Measurements from ENCODE around the gene REST. TPM values are rescaled to one million over a fixed set of nuclear protein-coding genes. Genes with fewer than 3 reads are reported as not detected.

Gene REST, protein sequence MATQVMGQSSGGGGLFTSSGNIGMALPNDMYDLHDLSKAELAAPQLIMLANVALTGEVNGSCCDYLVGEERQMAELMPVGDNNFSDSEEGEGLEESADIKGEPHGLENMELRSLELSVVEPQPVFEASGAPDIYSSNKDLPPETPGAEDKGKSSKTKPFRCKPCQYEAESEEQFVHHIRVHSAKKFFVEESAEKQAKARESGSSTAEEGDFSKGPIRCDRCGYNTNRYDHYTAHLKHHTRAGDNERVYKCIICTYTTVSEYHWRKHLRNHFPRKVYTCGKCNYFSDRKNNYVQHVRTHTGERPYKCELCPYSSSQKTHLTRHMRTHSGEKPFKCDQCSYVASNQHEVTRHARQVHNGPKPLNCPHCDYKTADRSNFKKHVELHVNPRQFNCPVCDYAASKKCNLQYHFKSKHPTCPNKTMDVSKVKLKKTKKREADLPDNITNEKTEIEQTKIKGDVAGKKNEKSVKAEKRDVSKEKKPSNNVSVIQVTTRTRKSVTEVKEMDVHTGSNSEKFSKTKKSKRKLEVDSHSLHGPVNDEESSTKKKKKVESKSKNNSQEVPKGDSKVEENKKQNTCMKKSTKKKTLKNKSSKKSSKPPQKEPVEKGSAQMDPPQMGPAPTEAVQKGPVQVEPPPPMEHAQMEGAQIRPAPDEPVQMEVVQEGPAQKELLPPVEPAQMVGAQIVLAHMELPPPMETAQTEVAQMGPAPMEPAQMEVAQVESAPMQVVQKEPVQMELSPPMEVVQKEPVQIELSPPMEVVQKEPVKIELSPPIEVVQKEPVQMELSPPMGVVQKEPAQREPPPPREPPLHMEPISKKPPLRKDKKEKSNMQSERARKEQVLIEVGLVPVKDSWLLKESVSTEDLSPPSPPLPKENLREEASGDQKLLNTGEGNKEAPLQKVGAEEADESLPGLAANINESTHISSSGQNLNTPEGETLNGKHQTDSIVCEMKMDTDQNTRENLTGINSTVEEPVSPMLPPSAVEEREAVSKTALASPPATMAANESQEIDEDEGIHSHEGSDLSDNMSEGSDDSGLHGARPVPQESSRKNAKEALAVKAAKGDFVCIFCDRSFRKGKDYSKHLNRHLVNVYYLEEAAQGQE
- total RNA-seq = 10 to 100 TPM; 88.2 to 92.2 TPM
- 27.2 TPM for polyA plus RNA-seq (2013, experiment 1 of 2)
- polyA plus RNA-seq (2013, experiment 2 of 2) = 31.7 TPM
- long read RNA-seq, experiment 1, partial matches to known transcripts = 0 of 22 reads
- long read RNA-seq, experiment 1, other reads (novel, unspliced or antisense) = 22 of 22 reads
- long read RNA-seq, experiment 2, full-length matches to known transcripts = 62 of 111 reads
- long read RNA-seq, experiment 2, partial matches to known transcripts = 7 of 111 reads
- long read RNA-seq, experiment 2, other reads (novel, unspliced or antisense) = 42 of 111 reads
- long read RNA-seq, experiment 3, full-length matches to known transcripts = 39 of 59 reads
- long read RNA-seq, experiment 3, partial matches to known transcripts = 0 of 59 reads
- long read RNA-seq, experiment 3, other reads (novel, unspliced or antisense) = 20 of 59 reads
- long read RNA-seq, experiment 4, full-length matches to known transcripts = 1 of 11 reads
- long read RNA-seq, experiment 4, partial matches to known transcripts = 3 of 11 reads
- long read RNA-seq, experiment 4, other reads (novel, unspliced or antisense) = 7 of 11 reads

DNA sequence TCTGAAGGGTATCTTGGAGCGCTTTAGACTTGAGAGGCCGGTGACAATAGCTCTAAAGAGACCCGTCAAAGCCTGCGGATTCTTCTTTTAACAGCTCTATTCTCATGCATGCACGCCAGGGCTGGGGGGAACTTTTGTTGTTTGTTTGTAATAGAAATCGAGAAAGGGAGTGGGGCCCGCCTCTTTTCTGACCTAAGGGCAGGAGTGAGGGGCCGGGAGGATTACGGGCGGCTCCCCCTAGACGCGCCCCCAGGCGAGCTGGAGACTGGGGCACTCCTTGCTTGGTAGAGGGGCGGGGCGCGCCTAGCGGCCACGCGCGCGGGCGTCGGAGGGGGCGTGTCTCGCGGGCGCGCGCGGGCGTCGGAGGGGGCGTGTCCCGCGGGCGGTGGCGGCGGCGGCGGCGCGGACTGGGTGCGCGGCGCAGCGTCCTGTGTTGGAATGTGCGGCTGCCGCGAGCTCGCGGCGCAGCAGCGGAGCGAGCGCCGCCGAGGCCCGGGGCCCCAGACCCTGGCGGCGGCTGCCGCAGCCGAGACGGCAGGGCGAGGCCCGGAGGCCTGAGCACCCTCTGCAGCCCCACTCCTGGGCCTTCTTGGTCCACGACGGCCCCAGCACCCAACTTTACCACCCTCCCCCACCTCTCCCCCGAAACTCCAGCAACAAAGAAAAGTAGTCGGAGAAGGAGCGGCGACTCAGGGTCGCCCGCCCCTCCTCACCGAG lies at the start of gene REST:
TSS of gene REST (plus strand) at position 412 of the 717 bp plus-strand sequence. CDS start 2,739 bp downstream, outside the sequence.
- Mint-ChIP-seq H3K4me3 (peak within 1 kb of the TSS; percentile 93), H3K27me3 (ENCODE audit: insufficient read depth) (peaks cover 7% of the 10 kb centered on the region), H3K27ac (peak within 1 kb of the TSS; percentile 90), H3K36me3 (ENCODE audit: low read depth) (peaks cover 16% of the 10 kb centered on the region), H3K9me3 (no peaks in the 10 kb centered on the region), H3K4me1 (peaks cover 29% of the 10 kb centered on the region)
- no peaks in the 10 kb centered on the region for H3K4me1 ChIP-seq (ENCODE audit: control insufficient read depth, insufficient read depth, low read length)
- H3K27ac ChIP-seq (ENCODE audit: low read depth, low read length) = peak within 1 kb of the TSS; percentile 92
- peak within 1 kb of the TSS; percentile 99 for H3K4me3 ChIP-seq (ENCODE audit: low read length)
- no peaks in the 10 kb centered on the region for H3K9me3 ChIP-seq (ENCODE audit: control insufficient read depth, low read length)
- TF ChIP-seq, protein P1, sequence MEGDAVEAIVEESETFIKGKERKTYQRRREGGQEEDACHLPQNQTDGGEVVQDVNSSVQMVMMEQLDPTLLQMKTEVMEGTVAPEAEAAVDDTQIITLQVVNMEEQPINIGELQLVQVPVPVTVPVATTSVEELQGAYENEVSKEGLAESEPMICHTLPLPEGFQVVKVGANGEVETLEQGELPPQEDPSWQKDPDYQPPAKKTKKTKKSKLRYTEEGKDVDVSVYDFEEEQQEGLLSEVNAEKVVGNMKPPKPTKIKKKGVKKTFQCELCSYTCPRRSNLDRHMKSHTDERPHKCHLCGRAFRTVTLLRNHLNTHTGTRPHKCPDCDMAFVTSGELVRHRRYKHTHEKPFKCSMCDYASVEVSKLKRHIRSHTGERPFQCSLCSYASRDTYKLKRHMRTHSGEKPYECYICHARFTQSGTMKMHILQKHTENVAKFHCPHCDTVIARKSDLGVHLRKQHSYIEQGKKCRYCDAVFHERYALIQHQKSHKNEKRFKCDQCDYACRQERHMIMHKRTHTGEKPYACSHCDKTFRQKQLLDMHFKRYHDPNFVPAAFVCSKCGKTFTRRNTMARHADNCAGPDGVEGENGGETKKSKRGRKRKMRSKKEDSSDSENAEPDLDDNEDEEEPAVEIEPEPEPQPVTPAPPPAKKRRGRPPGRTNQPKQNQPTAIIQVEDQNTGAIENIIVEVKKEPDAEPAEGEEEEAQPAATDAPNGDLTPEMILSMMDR (conservative IDR thresholded peaks at IDR 0.05) = no peak
- peaks cover 17% of the 10 kb centered on the region for H3K36me3 ChIP-seq (ENCODE audit: control insufficient read depth, insufficient read depth, low read length)
- peak within 1 kb of the TSS; percentile 94 for H3K9ac ChIP-seq (ENCODE audit: extremely low read depth, low read length, poor library complexity, severe bottlenecking)
- WGBS, 2 experiments (ENCODE audit: insufficient coverage in 1 of 2, insufficient read length in 1 of 2) = 0 to 4% methylated on average over 4 to 74 of the region's 74 CpGs
- peak; percentile 97 for DNase-seq
- H3K27me3 ChIP-seq (ENCODE audit: control insufficient read depth, insufficient read depth, low read length, poor library complexity, severe bottlenecking) = no peaks in the 10 kb centered on the region

DNA sequence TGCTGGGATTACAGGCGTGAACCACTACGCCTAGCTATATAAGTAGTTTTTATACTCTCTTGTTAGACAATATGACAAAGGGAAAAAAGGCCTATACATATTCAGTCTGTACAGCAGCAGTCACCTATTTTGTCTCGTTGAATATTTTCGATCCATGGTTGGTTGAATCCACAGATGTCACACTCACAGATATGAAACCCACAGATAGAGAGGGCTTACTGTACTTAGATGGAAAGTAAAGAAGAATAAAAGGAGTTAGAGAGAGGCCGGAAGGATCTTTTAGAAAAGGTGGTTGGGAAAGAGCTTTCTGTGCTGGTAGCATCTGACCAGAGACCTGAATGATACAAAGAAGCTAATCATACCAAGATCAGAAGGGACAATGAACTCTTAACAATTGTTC lies 47.9 kb upstream of the REST start:
- Histone ChIP-seq H3K4me3 (ENCODE audit: low read length) (no peak overlapping the region), H3K9me3 (ENCODE audit: control insufficient read depth, low read length) (no peaks in the 10 kb centered on the region), H3K27me3 (ENCODE audit: control insufficient read depth, insufficient read depth, low read length, poor library complexity, severe bottlenecking) (no peaks in the 10 kb centered on the region), H3K9ac (ENCODE audit: extremely low read depth, low read length, poor library complexity, severe bottlenecking) (no peak overlapping the region), H3K27ac (ENCODE audit: low read depth, low read length) (no peak overlapping the region), H3K36me3 (ENCODE audit: control insufficient read depth, insufficient read depth, low read length) (no peaks in the 10 kb centered on the region), H3K4me1 (ENCODE audit: control insufficient read depth, insufficient read depth, low read length) (no peaks in the 10 kb centered on the region)
- no peaks in the 10 kb centered on the region for H3K36me3 Mint-ChIP-seq (ENCODE audit: low read depth)
- H3K4me3 Mint-ChIP-seq = no peak overlapping the region
- H3K4me1 Mint-ChIP-seq = no peaks in the 10 kb centered on the region
- H3K27me3 Mint-ChIP-seq (ENCODE audit: insufficient read depth) = peaks cover 5% of the 10 kb centered on the region
- 69 to 79% methylated on average over 3 to 5 of the region's 5 CpGs for WGBS, 2 experiments (ENCODE audit: insufficient coverage in 1 of 2, insufficient read length in 1 of 2)
- no peak for DNase-seq
- H3K27ac Mint-ChIP-seq = no peak overlapping the region
- H3K9me3 Mint-ChIP-seq = no peaks in the 10 kb centered on the region
- TF ChIP-seq, protein P1 (conservative IDR thresholded peaks at IDR 0.05) = no peak

All from endodermal cell (in vitro differentiated cells).